Measurements from ENCODE around the gene C15orf61.

The C15orf61 gene

DNA sequence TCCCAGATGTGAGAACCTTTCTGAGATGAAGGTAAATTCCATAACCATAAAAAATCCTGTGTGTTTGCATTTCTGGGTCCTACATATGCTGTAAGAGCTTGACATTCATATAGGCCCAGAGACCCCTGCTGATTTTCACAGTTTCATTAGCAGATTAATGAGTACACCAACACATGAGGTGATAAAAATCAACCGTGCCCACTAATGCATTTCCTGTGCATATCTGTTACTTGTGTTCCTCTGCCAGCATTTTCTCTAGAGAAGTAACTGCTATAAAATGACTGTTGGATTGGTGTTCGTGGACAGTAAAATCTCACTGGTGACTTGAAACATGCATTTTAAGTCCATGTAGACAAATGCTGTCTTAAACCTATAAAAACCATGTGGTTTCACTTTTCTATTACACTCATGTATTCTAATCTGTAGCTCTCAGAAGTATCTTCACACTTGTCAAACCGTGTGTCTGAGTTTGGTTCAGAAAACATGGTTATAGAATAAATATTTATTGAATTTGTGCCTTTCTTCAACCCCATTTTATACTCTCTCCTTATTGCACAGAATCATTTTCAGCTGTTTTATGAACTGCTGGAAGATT, 36.1 kb downstream of the C15orf61 start:
- peaks cover 3% of the 10 kb centered on the region for H3K4me1 Mint-ChIP-seq (ENCODE audit: low read depth)
- H3K27ac Mint-ChIP-seq = no peak overlapping the region
- H3K36me3 Mint-ChIP-seq = peaks cover 31% of the 10 kb centered on the region
- no peaks in the 10 kb centered on the region for H3K9me3 Mint-ChIP-seq (ENCODE audit: low read depth)
- H3K27me3 Mint-ChIP-seq = no peaks in the 10 kb centered on the region
- no peak overlapping the region for H3K4me3 Mint-ChIP-seq

DNA sequence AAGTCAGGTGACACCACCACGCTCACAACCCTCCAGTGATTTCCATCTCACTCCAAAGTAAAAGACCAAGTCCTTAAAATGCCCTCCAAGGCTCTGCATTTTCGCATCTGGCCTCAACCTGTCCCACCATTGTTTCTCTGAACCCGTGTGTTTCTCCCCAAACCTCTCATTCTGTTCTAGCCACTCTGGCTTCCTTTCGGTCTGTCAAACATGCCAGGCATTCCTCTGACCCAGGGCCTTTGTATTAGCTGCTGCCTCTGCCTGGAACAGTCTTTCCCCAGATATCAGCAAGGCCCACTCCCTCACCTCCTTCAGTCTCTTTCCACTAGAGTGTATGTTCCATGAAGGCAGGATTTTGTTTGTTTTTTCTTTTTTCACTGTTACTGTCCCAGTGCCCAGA, 37.6 kb downstream of the C15orf61 start:
- Mint-ChIP-seq H3K27me3 (no peaks in the 10 kb centered on the region), H3K36me3 (peaks cover 34% of the 10 kb centered on the region), H3K4me3 (no peak overlapping the region), H3K27ac (no peak overlapping the region), H3K4me1 (ENCODE audit: low read depth) (peaks cover 3% of the 10 kb centered on the region), H3K9me3 (ENCODE audit: low read depth) (no peaks in the 10 kb centered on the region)

DNA sequence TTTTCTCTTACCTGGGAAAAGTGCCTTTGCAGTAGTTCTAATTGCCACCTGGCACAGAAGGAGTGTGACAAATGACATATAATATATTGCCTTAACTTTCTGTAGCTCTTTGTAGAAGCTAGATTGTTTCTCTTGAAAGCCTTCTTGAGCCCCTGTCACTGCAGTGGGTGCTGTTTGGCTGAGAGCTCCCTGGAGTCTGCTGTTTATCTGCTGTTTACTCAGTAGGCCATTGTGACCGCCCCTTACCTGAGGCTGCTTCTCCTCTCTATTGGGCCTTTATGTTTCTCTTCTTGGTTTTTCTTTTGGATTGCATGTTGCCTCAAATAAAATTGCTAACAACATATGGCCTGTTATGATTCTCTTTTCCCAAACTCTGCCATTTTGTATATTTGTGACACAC, 38.2 kb downstream of the C15orf61 start:
- no peak overlapping the region for H3K27ac Mint-ChIP-seq
- H3K36me3 Mint-ChIP-seq = peaks cover 36% of the 10 kb centered on the region
- H3K9me3 Mint-ChIP-seq (ENCODE audit: low read depth) = no peaks in the 10 kb centered on the region
- no peaks in the 10 kb centered on the region for H3K27me3 Mint-ChIP-seq
- H3K4me1 Mint-ChIP-seq (ENCODE audit: low read depth) = peaks cover 8% of the 10 kb centered on the region
- H3K4me3 Mint-ChIP-seq = no peak overlapping the region

DNA sequence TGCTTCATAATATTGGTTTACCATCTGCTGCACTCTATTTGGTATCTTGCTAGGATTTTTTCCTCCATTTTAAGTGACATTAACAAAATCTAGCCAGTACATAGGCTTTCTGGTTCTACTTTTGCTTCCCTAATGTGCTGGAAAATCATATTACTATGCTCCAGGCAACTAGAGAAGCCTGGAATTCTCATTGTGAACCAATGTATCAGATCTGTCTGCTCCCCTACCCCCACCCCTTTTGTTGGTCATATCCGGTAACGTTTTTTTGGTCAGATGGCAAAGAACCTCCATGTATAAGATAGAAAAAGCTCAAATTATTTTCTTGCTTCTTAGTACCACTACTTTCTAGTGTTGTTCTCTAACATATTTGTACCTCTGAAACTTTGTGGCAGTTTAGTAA, 38.6 kb downstream of the C15orf61 start:
- Mint-ChIP-seq H3K4me1 (ENCODE audit: low read depth) (peaks cover 12% of the 10 kb centered on the region), H3K36me3 (peaks cover 39% of the 10 kb centered on the region), H3K27ac (no peak overlapping the region), H3K9me3 (ENCODE audit: low read depth) (no peaks in the 10 kb centered on the region), H3K27me3 (no peaks in the 10 kb centered on the region), H3K4me3 (no peak overlapping the region)

DNA sequence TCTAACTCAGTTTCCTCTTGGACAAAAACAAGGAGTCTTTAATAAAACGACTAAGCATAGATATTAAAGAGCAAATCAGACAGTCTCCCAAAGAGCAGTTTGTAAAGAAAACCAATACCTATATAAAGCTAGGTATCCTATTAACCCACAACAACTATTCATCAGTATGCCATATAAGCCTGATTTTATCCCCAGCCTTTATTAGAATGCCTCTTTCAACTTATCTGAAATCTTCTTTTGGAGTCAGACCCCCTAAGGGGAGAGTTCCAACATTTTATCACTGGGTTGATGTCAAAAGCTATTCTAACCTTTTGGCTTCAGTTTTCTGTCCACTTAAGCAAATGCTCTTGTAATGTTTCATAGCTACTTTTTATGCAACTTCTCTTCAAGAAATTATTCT, 39.4 kb downstream of the C15orf61 start:
- H3K27me3 Mint-ChIP-seq = no peaks in the 10 kb centered on the region
- no peak overlapping the region for H3K4me3 Mint-ChIP-seq
- no peaks in the 10 kb centered on the region for H3K9me3 Mint-ChIP-seq (ENCODE audit: low read depth)
- no peak overlapping the region for H3K27ac Mint-ChIP-seq
- H3K4me1 Mint-ChIP-seq (ENCODE audit: low read depth) = peaks cover 15% of the 10 kb centered on the region
- peaks cover 39% of the 10 kb centered on the region for H3K36me3 Mint-ChIP-seq

DNA sequence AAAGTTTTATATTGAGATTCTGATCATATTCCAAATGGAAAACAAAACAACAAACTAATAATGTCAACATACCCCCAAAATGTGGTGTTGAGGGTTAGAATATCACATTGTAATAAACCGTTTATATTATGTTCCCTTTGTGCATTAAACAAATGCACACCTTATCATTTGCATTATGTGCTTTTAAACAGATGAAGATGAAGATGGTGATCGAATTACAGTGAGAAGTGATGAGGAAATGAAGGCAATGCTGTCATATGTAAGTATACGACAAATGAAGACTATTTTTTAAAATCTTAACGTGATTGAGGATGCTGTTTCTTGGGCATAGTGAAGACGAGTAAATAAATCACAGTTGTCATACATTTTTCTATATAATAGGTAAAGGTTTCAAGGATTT, 42.2 kb downstream of the C15orf61 start:
- Mint-ChIP-seq H3K4me3 (no peak overlapping the region), H3K4me1 (ENCODE audit: low read depth) (peaks cover 13% of the 10 kb centered on the region), H3K36me3 (peaks cover 36% of the 10 kb centered on the region), H3K27me3 (no peaks in the 10 kb centered on the region), H3K27ac (no peak overlapping the region), H3K9me3 (ENCODE audit: low read depth) (no peaks in the 10 kb centered on the region)

DNA sequence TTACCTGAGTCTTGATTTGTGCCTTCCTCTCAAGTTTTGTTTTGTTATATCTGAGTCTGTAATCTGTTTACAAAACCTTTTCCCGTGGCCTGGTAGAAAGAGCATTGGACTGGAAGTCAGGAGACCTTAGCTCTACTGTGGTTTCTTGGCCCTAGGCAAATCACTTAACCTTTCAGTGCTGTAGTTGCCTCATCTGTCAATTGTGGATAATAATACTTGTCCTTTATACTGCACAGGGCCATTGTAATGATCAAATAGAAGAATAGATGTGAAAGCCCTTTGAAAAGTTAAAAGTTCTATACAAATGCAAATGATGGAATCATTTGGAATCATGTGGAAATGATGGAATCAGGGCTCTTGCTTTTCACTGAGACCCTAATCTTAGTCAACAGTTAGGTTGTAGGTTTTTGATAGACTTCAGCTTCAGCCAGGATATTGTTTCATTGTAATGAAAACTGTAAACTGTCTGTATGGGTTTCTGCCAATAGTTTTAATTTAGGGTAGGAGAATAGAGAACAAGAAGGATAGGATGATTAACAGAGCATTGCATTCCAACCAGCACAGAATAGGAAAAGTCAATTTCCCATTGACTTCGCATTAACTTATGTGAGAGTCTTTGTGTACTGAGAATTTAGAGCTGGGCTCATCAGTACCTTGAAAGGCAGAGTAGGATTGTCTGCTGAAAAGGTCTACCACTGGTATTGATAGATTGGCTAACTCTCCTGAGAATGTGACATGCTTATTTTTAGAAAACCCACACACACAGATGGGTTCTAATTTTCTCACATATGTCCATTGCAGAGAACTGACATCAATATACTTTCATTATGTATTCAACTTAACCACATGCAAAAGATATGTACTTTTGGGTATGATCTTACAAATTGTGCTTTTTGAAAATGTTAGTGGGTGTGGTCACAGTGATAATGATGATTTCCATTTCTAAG, 43.4 kb downstream of the C15orf61 start:
- H3K36me3 Mint-ChIP-seq = peaks cover 28% of the 10 kb centered on the region
- peak overlapping the region; percentile 34 for H3K27ac Mint-ChIP-seq
- H3K9me3 Mint-ChIP-seq (ENCODE audit: low read depth) = no peaks in the 10 kb centered on the region
- no peak overlapping the region for H3K4me3 Mint-ChIP-seq
- H3K27me3 Mint-ChIP-seq = no peaks in the 10 kb centered on the region
- peaks cover 13% of the 10 kb centered on the region for H3K4me1 Mint-ChIP-seq (ENCODE audit: low read depth)

DNA sequence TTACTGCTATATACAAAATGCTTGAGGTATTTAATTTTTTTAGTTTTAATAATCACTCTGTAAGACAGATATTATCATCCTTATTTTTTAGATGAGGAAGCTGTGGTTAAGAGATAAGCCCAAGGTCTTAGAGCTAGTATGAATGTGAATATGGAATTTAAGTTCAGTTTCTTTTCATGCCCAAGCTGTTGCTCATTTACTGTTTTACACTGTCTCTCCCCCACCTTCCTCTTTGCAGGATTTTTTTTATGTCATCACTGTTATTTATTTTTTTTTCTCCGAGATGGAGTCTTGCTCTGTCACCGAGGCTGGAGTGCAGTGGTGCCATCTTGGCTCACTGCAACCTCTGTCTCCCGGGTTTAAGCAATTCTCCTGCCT, 44.0 kb downstream of the C15orf61 start:
- H3K4me1 Mint-ChIP-seq (ENCODE audit: low read depth) = peaks cover 13% of the 10 kb centered on the region
- peaks cover 23% of the 10 kb centered on the region for H3K36me3 Mint-ChIP-seq
- H3K27me3 Mint-ChIP-seq = no peaks in the 10 kb centered on the region
- no peak overlapping the region for H3K27ac Mint-ChIP-seq
- no peaks in the 10 kb centered on the region for H3K9me3 Mint-ChIP-seq (ENCODE audit: low read depth)
- H3K4me3 Mint-ChIP-seq = no peak overlapping the region

DNA sequence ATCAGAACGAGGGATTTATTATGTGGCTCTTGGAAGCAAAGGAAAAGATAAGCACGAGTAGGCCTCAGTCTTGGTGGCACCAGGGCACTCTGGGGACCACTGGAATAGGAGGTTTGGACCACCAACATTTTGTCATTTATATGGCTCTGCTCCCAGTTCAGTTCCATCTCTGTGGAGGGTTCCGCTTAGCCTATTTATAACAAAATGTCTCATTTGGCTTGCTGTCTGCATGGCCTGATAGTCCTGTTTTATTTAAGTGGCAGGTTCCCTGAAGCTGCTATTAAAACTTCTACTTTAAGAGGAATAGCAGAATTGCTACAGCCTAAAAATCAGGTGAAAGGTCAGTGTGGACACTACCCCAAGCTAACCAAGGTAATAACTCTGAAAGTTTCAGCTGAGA, 48.7 kb downstream of the C15orf61 start:
- Mint-ChIP-seq H3K4me1 (ENCODE audit: low read depth) (peaks cover 3% of the 10 kb centered on the region), H3K27ac (no peak overlapping the region), H3K9me3 (ENCODE audit: low read depth) (no peaks in the 10 kb centered on the region), H3K27me3 (no peaks in the 10 kb centered on the region), H3K4me3 (no peak overlapping the region), H3K36me3 (peaks cover 16% of the 10 kb centered on the region)

DNA sequence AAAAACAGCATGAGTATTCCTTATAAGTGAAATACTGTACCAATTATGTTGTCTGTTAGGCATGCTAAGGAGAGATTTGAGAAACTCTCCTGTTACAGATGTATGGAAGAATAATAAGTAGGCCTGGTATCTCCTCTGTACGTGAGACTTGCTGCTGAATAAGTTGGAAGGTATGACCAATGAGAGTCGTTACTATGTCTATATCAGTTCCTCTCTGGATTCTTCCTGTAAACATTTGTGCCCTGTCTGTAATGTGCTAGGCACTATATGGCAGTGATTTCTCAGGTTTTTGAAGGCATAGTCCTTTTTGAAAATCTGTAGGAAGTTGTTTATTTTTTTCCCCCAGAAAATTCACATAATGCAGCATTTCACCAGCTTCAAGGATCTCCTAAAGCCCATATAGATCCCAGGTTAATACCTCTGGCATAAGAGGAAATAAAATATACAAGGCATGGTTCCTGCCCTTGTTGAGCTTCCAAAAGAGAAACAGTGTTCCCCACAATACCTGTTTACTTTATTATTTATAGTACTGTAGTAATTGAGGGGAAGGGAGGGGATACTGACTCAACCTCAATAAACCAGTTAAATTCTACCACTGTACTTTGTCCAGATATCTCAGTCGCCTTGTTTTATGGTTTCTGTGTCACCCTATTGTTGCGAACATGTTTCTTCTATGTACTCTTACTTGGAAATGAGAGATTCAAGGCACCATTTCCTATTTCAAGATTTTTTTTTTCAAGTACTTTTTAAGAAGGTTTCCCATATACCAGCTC, 50.1 kb downstream of the C15orf61 start:
- no peaks in the 10 kb centered on the region for H3K27me3 Mint-ChIP-seq
- H3K9me3 Mint-ChIP-seq (ENCODE audit: low read depth) = no peaks in the 10 kb centered on the region
- peaks cover 13% of the 10 kb centered on the region for H3K36me3 Mint-ChIP-seq
- peaks cover 3% of the 10 kb centered on the region for H3K4me1 Mint-ChIP-seq (ENCODE audit: low read depth)
- no peak overlapping the region for H3K4me3 Mint-ChIP-seq
- H3K27ac Mint-ChIP-seq = no peak overlapping the region

DNA sequence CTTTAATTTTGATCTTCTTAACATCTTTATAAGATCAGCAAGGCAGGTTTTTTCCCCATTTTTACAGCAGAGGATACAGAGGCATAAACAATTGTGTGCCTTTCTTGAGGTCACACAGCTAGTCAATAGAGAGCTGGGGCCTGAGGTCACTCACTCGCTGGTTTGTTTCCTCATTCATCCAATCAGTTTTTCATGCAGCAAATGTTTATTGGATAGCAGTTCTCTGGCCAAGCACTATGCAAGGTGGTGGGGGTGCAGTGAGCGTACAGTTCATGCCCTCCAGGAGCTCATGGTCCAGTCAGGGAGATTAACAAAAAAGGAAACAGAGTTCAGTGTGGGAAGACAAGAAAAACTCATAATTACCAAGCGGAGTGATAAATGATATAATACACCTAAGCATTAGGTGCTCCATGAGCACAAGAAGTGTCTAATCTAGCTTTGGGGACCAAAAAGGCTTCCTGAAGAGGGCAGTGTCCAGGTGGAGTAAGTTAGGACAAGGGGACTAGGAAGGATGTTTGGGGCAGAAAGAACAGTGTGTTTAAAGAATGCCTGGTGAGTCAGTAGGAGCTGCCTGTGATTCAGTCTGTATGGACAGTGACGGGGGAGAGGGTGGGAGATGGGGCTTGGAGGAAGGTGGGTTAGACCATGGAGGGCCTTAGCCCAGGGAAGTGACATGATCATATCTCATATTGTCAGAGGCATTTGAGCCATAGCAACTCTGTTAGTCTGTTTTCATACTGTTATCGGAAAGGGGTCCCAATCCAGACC, 50.9 kb downstream of the C15orf61 start:
- Mint-ChIP-seq H3K27ac (no peak overlapping the region), H3K4me1 (ENCODE audit: low read depth) (peaks cover 3% of the 10 kb centered on the region), H3K4me3 (no peak overlapping the region), H3K36me3 (peaks cover 13% of the 10 kb centered on the region), H3K27me3 (no peaks in the 10 kb centered on the region), H3K9me3 (ENCODE audit: low read depth) (no peaks in the 10 kb centered on the region)

DNA sequence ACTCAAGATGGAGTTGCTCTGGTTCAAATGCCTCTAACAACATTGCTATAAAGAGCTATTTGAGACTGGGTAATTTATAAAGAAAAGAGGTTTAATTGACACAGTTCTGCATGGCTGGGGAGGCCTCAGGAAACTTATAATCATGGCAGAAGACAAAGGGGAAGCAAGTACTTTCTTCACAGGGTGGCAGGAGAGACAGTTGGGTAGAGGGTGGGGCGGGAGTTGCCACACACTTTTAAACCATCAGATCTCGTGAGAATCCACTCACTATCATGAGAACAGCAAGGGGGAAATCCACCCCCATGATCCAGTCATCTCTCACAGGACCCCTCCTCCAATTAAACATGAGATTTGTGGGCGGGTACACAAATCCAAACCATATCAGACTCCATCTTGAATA, 52.3 kb downstream of the C15orf61 start:
- H3K36me3 Mint-ChIP-seq = peaks cover 11% of the 10 kb centered on the region
- H3K9me3 Mint-ChIP-seq (ENCODE audit: low read depth) = no peaks in the 10 kb centered on the region
- no peaks in the 10 kb centered on the region for H3K27me3 Mint-ChIP-seq
- no peak overlapping the region for H3K4me3 Mint-ChIP-seq
- H3K27ac Mint-ChIP-seq = no peak overlapping the region
- H3K4me1 Mint-ChIP-seq (ENCODE audit: low read depth) = peaks cover 2% of the 10 kb centered on the region

DNA sequence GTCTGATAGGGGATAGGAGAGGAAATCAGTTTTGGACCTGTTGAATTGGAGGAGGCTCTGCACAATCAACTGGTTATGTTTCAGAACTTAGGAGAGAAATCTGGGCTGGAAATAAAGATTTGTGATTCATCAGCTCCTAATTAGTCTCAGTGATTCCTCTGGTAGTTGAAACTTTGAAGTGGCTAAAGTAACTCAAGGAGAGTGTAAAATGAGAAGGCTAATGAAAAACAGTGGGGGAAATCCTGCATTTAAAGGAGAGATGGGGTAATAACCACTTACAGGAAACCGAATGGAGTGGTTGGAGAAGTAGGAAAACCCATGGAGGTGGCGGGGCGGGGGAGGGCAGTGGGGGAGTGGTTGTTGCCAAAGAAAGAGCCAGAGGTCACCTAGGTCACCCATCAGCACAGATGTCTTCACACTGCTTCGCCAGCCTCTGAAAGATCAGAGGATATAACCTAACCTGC, 54.1 kb downstream of the C15orf61 start:
- Mint-ChIP-seq H3K27ac (no peak overlapping the region), H3K36me3 (peaks cover 8% of the 10 kb centered on the region), H3K4me3 (no peak overlapping the region), H3K27me3 (no peaks in the 10 kb centered on the region), H3K9me3 (ENCODE audit: low read depth) (no peaks in the 10 kb centered on the region), H3K4me1 (ENCODE audit: low read depth) (peaks cover 2% of the 10 kb centered on the region)

DNA sequence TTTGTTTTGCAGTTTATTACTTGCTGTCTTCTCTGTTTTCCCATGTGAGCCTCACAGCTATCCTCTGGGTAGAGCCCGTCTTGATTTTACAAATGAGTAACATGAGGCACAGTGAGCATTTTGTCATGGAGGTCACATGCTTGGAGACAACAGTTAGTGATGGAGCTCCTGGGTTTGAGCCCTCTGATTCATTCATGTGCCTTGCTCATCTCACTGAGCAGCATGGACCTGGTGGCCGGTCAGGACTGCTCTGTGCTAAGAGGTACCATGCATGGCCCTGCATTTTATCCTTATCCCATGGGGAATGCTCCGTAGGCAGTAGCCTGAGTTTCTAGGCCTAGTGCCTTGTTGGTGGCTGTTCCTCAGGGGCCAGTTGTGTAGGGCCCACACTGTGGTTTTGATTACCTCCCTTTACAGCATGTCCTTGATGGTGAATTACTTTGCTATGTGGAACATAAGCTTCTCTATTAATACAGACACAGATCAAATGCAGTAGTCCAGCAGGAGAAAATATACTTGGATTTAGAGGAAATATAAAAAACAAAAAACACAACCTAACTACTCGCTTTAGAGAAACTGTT, 57.2 kb downstream of the C15orf61 start:
- no peak overlapping the region for H3K27ac Mint-ChIP-seq
- peaks cover 2% of the 10 kb centered on the region for H3K4me1 Mint-ChIP-seq (ENCODE audit: low read depth)
- H3K9me3 Mint-ChIP-seq (ENCODE audit: low read depth) = no peaks in the 10 kb centered on the region
- no peaks in the 10 kb centered on the region for H3K27me3 Mint-ChIP-seq
- H3K36me3 Mint-ChIP-seq = peaks cover 7% of the 10 kb centered on the region
- H3K4me3 Mint-ChIP-seq = no peak overlapping the region

Measured in activated naive CD8-positive, alpha-beta T cell (primary cell).